OCI-LY7 (cell line): ENCODE measurements around the gene RNF152. TPM values are rescaled to one million over a fixed set of nuclear protein-coding genes. Genes with fewer than 3 reads are reported as not detected.

ENCODE experiments used
- BruUV-seq: library from RNA; stranded (reverse); fragments of 400-500 nt; replicated peaks from 2 replicates; lab custom pipeline; 2021; lab: Mats Ljungman, UMichigan
- CTCF ChIA-PET: fragments of 300-600 bp; sonication (Branson Sonifier 250); formaldehyde crosslinking; loops from one replicate; lab custom pipeline; 2022; ENCODE audit warnings: antibody characterized with exemption; ENCODE audit not compliant: unreplicated experiment; lab: Charles Lee
- POLR2A ChIA-PET: fragments of 300-600 bp; sonication (Branson Sonifier 250); formaldehyde crosslinking; loops from one replicate; lab custom pipeline; 2022; ENCODE audit warnings: antibody characterized with exemption; lab: Charles Lee
- DNase-seq: peaks from one replicate; pipeline ENCODE4 v3.0.0-alpha.2; 2015; ENCODE audit warnings: low spot score
- H2AFZ ChIP-seq: fragments of 200-600 bp; sonication (generic), shearing (Covaris generic); 2 replicates; pipeline ENCODE4 v1.6.1; 2014; ENCODE audit warnings: mild to moderate bottlenecking, antibody characterized with exemption, low read length, moderate library complexity
- H3K27ac ChIP-seq: fragments of 200-600 bp; sonication (generic); 2 replicates; pipeline ENCODE4 v1.5.1; 2014; ENCODE audit warnings: mixed run types, low read depth, mild to moderate bottlenecking, moderate library complexity, low read length, inconsistent platforms; ENCODE audit not compliant: poor library complexity, severe bottlenecking
- H3K36me3 ChIP-seq: fragments of 200-600 bp; sonication (generic); 2 replicates; pipeline ENCODE4 v1.6.1; 2014; ENCODE audit warnings: mild to moderate bottlenecking, antibody characterized with exemption, low read length, moderate library complexity, mixed read lengths; ENCODE audit not compliant: insufficient read depth
- H3K4me1 ChIP-seq: fragments of 200-600 bp; sonication (generic); 2 replicates; pipeline ENCODE4 v1.5.1; 2014; ENCODE audit warnings: mild to moderate bottlenecking, low read length; ENCODE audit not compliant: insufficient read depth, poor library complexity, severe bottlenecking
- H3K4me2 ChIP-seq: fragments of 200-600 bp; sonication (generic); 2 replicates; pipeline ENCODE4 v1.6.1; 2014; ENCODE audit warnings: mild to moderate bottlenecking, low read length
- H3K4me3 ChIP-seq: fragments of 200-600 bp; sonication (generic); 2 replicates; pipeline ENCODE4 v1.5.1; 2014; ENCODE audit warnings: mild to moderate bottlenecking, low read depth, low read length; ENCODE audit not compliant: poor library complexity, severe bottlenecking
- H3K79me2 ChIP-seq: fragments of 200-600 bp; sonication (generic); 2 replicates; pipeline ENCODE4 v1.6.1; 2016; ENCODE audit warnings: low read depth, mild to moderate bottlenecking, low read length, moderate library complexity, mixed read lengths; ENCODE audit not compliant: insufficient read depth
- H3K9me2 ChIP-seq: fragments of 200-600 bp; sonication (generic); 2 replicates; pipeline ENCODE4 v1.6.1; 2016; ENCODE audit warnings: mild to moderate bottlenecking, low read length, mixed read lengths; ENCODE audit not compliant: insufficient read depth
- H3K9me3 ChIP-seq: fragments of 200-600 bp; sonication (generic); 2 replicates; pipeline ENCODE4 v1.6.1; 2014; ENCODE audit warnings: mild to moderate bottlenecking, mixed run types, low read length, mixed read lengths
- H4K20me1 ChIP-seq: fragments of 200-600 bp; sonication (generic); 2 replicates; pipeline ENCODE4 v1.6.1; 2014; ENCODE audit warnings: mild to moderate bottlenecking, antibody characterized with exemption, low read length, moderate library complexity, mixed read lengths; ENCODE audit not compliant: insufficient read depth
- EZH2phosphoT487 ChIP-seq: fragments of 200-600 bp; sonication (generic); IDR thresholded peaks from 2 replicates; pipeline ENCODE4 v1.6.1; 2018; ENCODE audit warnings: low read depth, borderline replicate concordance, mild to moderate bottlenecking, mixed run types, antibody characterized with exemption, low read length, moderate library complexity, mixed read lengths
- intact Hi-C: fragments of 100-400 bp; cut with micrococcal nuclease; formaldehyde crosslinking; loops from one replicate; pipeline ENCODE4 v1.10.0; 2022; ENCODE audit not compliant: unreplicated experiment
- total RNA-seq, 2 experiments: library from RNA; depleted of rRNA in 1 of 2; stranded (reverse); fragments of >200 nt in 1 of 2; shearing (Covaris generic) in 1 of 2; gene quantifications; 2 replicates each; pipeline ENCODE4 v1.2.3, GENCODE V29; 2014 to 2022
- TF ChIP-seq, protein P1 (sequence below): fragments of 200-600 bp; sonication (generic); conservative IDR thresholded peaks from 2 replicates; pipeline ENCODE4 v1.5.1; 2014; ENCODE audit warnings: mild to moderate bottlenecking, antibody characterized with exemption, low read length, moderate library complexity, mixed read lengths

The RNF152 gene
- total RNA-seq, 2 experiments from 2014 or later = not detected

- no peak overlapping the region for H3K4me2 ChIP-seq
- ChIA-PET CTCF (no interaction called here), POLR2A (no interaction called here)
- H3K9me3 ChIP-seq = no peaks in the 10 kb centered on the region
- TF ChIP-seq, protein P1, sequence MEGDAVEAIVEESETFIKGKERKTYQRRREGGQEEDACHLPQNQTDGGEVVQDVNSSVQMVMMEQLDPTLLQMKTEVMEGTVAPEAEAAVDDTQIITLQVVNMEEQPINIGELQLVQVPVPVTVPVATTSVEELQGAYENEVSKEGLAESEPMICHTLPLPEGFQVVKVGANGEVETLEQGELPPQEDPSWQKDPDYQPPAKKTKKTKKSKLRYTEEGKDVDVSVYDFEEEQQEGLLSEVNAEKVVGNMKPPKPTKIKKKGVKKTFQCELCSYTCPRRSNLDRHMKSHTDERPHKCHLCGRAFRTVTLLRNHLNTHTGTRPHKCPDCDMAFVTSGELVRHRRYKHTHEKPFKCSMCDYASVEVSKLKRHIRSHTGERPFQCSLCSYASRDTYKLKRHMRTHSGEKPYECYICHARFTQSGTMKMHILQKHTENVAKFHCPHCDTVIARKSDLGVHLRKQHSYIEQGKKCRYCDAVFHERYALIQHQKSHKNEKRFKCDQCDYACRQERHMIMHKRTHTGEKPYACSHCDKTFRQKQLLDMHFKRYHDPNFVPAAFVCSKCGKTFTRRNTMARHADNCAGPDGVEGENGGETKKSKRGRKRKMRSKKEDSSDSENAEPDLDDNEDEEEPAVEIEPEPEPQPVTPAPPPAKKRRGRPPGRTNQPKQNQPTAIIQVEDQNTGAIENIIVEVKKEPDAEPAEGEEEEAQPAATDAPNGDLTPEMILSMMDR = no peak
- TF ChIP-seq EZH2phosphoT487 = no peak
- H3K79me2 ChIP-seq = no peaks in the 10 kb centered on the region
- no peak overlapping the region for H2AFZ ChIP-seq
- intact Hi-C loops = no loop called here
- BruUV-seq = no TSS peak
- no peak overlapping the region for H3K4me3 ChIP-seq
- no peak for DNase-seq
- H3K36me3 ChIP-seq = no peaks in the 10 kb centered on the region
- H3K27ac ChIP-seq = no peak overlapping the region
- H3K4me1 ChIP-seq = no peaks in the 10 kb centered on the region
- no peaks in the 10 kb centered on the region for H4K20me1 ChIP-seq
- H3K9me2 ChIP-seq = no peaks in the 10 kb centered on the region
Observed at GRCh38 chr18:61764381-61764780, 128.4 kb downstream of the RNF152 start.

GRCh38 chr18:61761875-61762274 lies 130.9 kb downstream of the RNF152 start:
- H3K4me2 ChIP-seq = no peak overlapping the region
- CTCF ChIA-PET = no interaction called here
- no peaks in the 10 kb centered on the region for H3K79me2 ChIP-seq
- no peak overlapping the region for H3K4me3 ChIP-seq
- no peaks in the 10 kb centered on the region for H3K4me1 ChIP-seq
- intact Hi-C loops = no loop called here
- H3K36me3 ChIP-seq = no peaks in the 10 kb centered on the region
- no peaks in the 10 kb centered on the region for H4K20me1 ChIP-seq
- H3K9me2 ChIP-seq = no peaks in the 10 kb centered on the region
- TF ChIP-seq, protein P1 = no peak
- TF ChIP-seq EZH2phosphoT487 = no peak
- no peak overlapping the region for H3K27ac ChIP-seq
- H2AFZ ChIP-seq = no peak overlapping the region
- no peaks in the 10 kb centered on the region for H3K9me3 ChIP-seq
- no peak for DNase-seq
- POLR2A ChIA-PET = no interaction called here
- no TSS peak for BruUV-seq
